Urinary bladder (tissue), 4 donors: ENCODE measurements around the gene EHD3. TPM values are rescaled to one million over a fixed set of nuclear protein-coding genes. Genes with fewer than 3 reads are reported as not detected.
A peak's percentile ranks its signal among the peaks of the same experiment; 100 is the strongest.

Experiments
- DNase-seq: peaks from one replicate; pipeline ENCODE4 v3.0.0-alpha.2; 2015; ENCODE audit errors: extremely low spot score
- H3K27ac ChIP-seq: one replicate; pipeline ENCODE4 v1.5.1; 2013; ENCODE audit warnings: low read depth, mild to moderate bottlenecking, moderate library complexity
- H3K36me3 ChIP-seq: one replicate; pipeline ENCODE4 v1.6.1; 2013; ENCODE audit warnings: mild to moderate bottlenecking, moderate library complexity; ENCODE audit not compliant: insufficient read depth
- H3K4me1 ChIP-seq: one replicate; pipeline ENCODE4 v1.6.1; 2013; ENCODE audit warnings: mild to moderate bottlenecking, moderate library complexity; ENCODE audit not compliant: insufficient read depth
- H3K4me3 ChIP-seq: one replicate; pipeline ENCODE4 v1.5.1; 2013; ENCODE audit warnings: low read depth, low read length
- WGBS: extraction: QIAGEN DNeasy Blood & Tissue Kit; methylation state at CpG from one replicate; pipeline ENCODE4 v1.1.7; 2013; 5-methylcytosine and 5-hydroxymethylcytosine counted together
- polyA plus RNA-seq: library from polyadenylated mRNA; stranded (reverse); fragments of 200-250 nt; gene quantifications from one replicate; pipeline ENCODE4 v1.2.3, GENCODE V29; 2013
- total RNA-seq: library from RNA; depleted of rRNA; stranded (reverse); fragments of >200 nt; gene quantifications from one replicate; pipeline ENCODE4 v1.2.3, GENCODE V29; 2014
- donor health status: healthy with polysubstance abuse.
- donor health status: healthy.

The EHD3 gene
- total and polyA plus RNA-seq, 2 donors = 8.3 to 8.5 TPM

GRCh38 chr2:31234683-31235503, 941 bp downstream of the EHD3 start:
- no peak overlapping the region for H3K27ac ChIP-seq
- no peaks in the 10 kb centered on the region for H3K36me3 ChIP-seq
- no peaks in the 10 kb centered on the region for H3K4me1 ChIP-seq
- DNase-seq = no peak
- peak overlapping the region; percentile 71 for H3K4me3 ChIP-seq
- 58% methylated on average over 17 of the region's 17 CpGs for WGBS

- Histone ChIP-seq H3K27ac (no peak overlapping the region), H3K4me1 (no peaks in the 10 kb centered on the region), H3K4me3 (no peak overlapping the region), H3K36me3 (no peaks in the 10 kb centered on the region)
- no peak for DNase-seq
- 79% methylated on average over 4 of the region's 4 CpGs for WGBS
Measured at GRCh38 chr2:31235504-31235902, 1.6 kb downstream of the EHD3 start.

- no peak overlapping the region for H3K4me3 ChIP-seq
- 81% methylated on average over 7 of the region's 7 CpGs for WGBS
- no peak overlapping the region for H3K27ac ChIP-seq
- no peaks in the 10 kb centered on the region for H3K4me1 ChIP-seq
- no peaks in the 10 kb centered on the region for H3K36me3 ChIP-seq
- no peak for DNase-seq
Measured at GRCh38 chr2:31236433-31237205, 2.7 kb downstream of the EHD3 start.

- Histone ChIP-seq H3K27ac (no peak overlapping the region), H3K4me1 (no peaks in the 10 kb centered on the region), H3K36me3 (no peaks in the 10 kb centered on the region), H3K4me3 (no peak overlapping the region)
- WGBS = 92% methylated on average over 9 of the region's 9 CpGs
- DNase-seq = no peak
Measured at GRCh38 chr2:31237348-31238017, 3.5 kb downstream of the EHD3 start.

GRCh38 chr2:31238126-31238905, 4.4 kb downstream of the EHD3 start:
- WGBS = 85% methylated on average over 10 of the region's 10 CpGs
- no peak overlapping the region for H3K4me3 ChIP-seq
- no peak for DNase-seq
- no peak overlapping the region for H3K27ac ChIP-seq
- no peaks in the 10 kb centered on the region for H3K4me1 ChIP-seq
- H3K36me3 ChIP-seq = no peaks in the 10 kb centered on the region

GRCh38 chr2:31238906-31239592, 5.1 kb downstream of the EHD3 start:
- DNase-seq = no peak
- H3K27ac ChIP-seq = no peak overlapping the region
- 88% methylated on average over 13 of the region's 13 CpGs for WGBS
- H3K4me1 ChIP-seq = no peaks in the 10 kb centered on the region
- no peaks in the 10 kb centered on the region for H3K36me3 ChIP-seq
- no peak overlapping the region for H3K4me3 ChIP-seq

GRCh38 chr2:31239593-31240177, 5.7 kb downstream of the EHD3 start:
- no peaks in the 10 kb centered on the region for H3K36me3 ChIP-seq

GRCh38 chr2:31240381-31241365, 6.7 kb downstream of the EHD3 start:
- H3K27ac ChIP-seq = no peak overlapping the region
- no peak overlapping the region for H3K4me3 ChIP-seq
- H3K4me1 ChIP-seq = no peaks in the 10 kb centered on the region
- no peak for DNase-seq
- no peaks in the 10 kb centered on the region for H3K36me3 ChIP-seq
- WGBS = 79% methylated on average over 11 of the region's 11 CpGs

More at GRCh38 chr2:31239593-31240177, 5.7 kb downstream of the EHD3 start:
- WGBS = 57% methylated on average over 22 of the region's 22 CpGs
- H3K4me3 ChIP-seq = no peak overlapping the region
- H3K27ac ChIP-seq = no peak overlapping the region
- H3K4me1 ChIP-seq = no peaks in the 10 kb centered on the region
- no peak for DNase-seq

- no peak overlapping the region for H3K27ac ChIP-seq
- no peak overlapping the region for H3K4me3 ChIP-seq
- no peaks in the 10 kb centered on the region for H3K4me1 ChIP-seq
- no peaks in the 10 kb centered on the region for H3K36me3 ChIP-seq
- WGBS = 87% methylated on average over 10 of the region's 10 CpGs
- DNase-seq = no peak
Measured at GRCh38 chr2:31241625-31242270, 7.8 kb downstream of the EHD3 start.

GRCh38 chr2:31243053-31243452, 9.1 kb downstream of the EHD3 start:
- Histone ChIP-seq H3K27ac (no peak overlapping the region), H3K36me3 (no peaks in the 10 kb centered on the region), H3K4me3 (no peak overlapping the region), H3K4me1 (no peaks in the 10 kb centered on the region)
- DNase-seq = no peak
- WGBS = 98% methylated on average over 5 of the region's 5 CpGs

GRCh38 chr2:31244101-31244500, 10.1 kb downstream of the EHD3 start:
- Histone ChIP-seq H3K4me1 (no peaks in the 10 kb centered on the region), H3K36me3 (no peaks in the 10 kb centered on the region), H3K27ac (no peak overlapping the region), H3K4me3 (no peak overlapping the region)
- DNase-seq = no peak
- WGBS = 96% methylated on average over 10 of the region's 10 CpGs
